NCI-H1436 (cell line): ENCODE data around the gene TANGO2.

Source experiments
- DNase-seq: peaks from one replicate; lab custom pipeline; 2025; lab: John Stamatoyannopoulos, UW

The TANGO2 gene

DNA sequence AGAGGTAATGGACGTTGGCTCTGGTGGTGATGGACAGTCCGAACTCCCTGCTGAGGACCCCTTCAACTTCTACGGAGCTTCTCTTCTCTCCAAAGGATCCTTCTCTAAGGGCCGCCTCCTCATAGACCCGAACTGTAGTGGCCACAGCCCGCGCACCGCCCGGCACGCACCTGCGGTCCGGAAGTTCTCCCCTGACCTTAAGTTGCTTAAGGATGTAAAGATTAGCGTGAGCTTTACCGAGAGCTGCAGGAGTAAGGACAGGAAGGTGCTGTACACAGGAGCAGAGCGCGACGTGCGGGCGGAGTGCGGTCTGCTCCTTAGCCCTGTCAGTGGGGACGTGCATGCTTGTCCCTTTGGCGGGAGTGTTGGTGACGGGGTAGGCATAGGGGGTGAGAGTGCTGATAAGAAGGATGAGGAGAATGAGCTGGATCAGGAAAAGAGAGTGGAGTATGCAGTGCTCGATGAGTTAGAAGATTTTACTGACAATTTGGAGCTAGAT is 65.2 kb downstream of the TANGO2 start:
- no peak for DNase-seq

DNA sequence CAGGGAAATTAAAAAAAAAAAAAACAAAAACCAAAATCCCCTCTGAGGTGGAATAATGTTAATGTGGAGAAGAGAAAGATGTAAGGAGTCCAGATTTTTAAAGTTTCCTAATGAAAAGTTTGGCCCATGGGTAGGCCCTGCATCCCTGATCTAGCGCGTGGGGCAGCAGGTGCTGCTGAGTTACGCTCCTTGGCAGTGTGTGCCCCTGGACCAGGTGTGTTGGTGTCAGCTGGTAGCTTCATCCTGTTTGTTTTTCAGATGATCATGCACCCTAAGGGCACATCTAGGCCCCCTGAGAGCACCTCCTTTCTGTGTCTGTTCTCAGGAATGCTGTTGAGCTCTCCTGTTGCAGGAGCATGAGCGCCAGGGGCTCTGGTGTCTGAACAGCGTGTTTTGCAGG is 65.9 kb downstream of the TANGO2 start:
- DNase-seq, result no peak

DNA sequence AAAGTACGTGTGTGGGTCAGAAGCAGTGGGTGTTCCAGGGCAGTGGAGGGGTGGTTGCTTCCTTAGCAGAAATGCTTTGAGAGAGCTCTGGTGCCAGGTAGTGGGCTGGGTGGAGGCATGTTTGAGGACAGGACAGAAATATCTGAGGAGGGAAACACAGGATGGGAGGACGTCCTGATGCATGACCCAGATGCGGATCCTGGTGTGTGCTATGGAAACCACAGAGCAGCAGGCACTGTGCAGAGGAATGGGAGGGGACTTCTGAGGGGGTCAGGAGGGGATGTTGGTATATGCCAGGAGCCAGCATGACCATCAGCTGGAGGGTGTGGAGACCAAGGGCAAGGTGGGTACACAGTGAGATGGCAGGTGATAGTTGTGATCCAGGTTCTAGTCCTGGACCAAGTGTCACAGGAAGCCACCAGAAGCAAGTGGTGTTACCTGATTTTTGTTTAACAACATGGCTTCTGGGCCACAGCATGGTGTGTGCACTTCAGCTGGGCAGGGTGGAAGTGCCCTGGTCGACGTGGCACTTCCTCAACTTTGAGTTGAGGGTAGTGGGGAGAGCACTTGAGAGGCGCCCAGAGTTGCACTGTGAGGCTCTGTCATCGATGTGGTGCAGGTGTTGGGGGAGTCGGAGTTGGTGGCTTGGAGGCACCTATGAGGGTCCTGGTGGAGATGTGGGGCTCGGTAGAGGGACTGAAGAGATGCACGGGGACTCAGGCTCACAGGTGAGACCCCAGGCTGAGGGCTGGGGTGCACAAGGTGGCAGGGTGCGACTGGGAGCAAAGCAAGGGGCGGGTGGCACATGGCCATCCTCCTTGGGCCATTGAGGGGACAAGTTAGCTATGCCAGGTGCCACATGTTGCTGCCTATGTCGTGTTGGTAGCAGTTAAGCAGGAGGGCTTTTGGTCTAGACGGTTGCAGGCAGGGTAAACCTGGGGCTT is 66.7 kb downstream of the TANGO2 start:
- DNase-seq, result no peak

DNA sequence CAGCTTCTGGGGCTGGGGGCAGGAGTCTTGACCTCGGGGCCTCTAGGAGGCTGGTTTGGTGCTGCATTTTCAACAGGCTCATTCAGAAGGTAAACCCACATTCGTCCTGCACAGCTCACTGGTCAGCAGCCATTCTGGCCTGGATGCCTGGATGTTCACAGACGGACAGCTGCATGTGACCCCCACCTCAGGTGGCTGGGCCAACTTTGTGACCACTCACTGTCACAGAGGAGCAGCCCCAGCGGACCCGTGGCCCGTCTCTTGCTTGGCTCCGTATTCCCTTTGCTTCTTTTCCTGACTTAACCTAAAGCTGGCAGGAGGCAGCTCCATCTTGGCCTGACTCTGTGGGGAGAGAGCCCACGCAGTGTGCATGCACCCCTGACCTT is 67.3 kb downstream of the TANGO2 start:
- DNase-seq, result no peak

DNA sequence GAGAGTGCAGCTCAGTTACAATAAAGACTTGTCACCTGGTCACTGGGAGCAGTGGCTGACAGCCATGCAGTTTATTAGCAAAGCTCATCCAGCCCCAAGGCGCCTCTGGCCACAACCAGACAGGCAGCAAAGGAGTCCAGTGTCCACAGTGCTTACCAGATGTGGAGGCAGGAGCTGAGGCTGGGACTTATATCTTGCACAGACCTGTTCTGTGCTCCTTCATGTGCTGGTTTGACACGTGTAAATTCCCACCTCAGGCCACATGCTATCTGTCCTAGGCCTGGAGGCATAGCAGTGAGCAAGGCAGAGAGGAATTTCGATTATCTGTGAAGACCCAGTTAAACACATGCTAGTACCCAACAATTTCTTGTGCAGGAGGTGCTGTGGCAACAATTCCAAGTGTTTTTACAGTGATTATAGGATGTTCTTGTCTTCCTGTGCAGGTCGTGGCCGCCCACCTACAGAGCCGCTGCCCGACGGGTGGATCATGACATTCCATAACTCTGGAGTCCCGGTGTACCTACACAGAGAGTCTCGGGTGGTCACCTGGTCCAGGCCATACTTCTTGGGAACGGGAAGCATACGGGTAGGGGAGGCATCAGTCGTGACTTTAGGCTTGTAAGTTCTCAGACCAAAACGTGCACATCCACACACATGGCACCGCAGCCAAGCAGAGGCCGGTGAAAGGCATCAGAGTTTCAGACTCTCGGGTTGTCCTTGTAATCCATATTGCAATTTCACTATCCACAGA is 68.5 kb downstream of the TANGO2 start:
- no peak for DNase-seq

DNA sequence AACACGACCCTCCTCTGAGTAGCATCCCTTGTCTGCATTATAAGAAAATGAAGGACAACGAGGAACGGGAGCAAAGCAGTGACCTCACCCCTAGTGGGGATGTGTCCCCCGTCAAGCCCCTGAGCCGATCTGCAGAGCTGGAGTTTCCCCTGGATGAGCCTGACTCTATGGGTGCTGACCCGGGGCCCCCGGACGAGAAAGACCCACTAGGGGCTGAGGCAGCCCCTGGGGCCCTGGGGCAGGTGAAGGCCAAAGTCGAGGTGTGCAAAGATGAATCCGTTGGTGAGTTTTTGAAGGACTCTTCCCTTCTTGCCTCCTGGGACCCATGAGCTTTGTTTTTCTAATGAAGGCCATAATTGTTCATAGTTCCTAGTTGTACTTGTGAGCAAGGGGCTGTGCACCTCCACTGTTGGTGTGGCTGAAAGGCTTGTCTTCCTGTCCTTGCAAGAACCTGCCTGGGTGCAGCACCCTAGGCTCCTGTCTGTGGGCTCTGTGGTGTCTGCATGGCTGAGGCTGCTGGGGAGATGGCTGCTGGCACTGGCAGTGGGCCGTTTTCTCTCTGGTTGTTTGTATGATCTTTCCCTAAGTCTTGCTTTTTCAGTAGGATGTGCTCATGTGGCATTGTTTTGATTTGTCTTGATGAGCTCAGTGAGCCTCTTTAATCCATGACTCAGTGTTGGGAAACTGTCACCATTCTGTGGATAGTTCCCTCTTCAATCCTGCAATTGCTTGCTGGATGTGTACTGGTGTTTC is 69.2 kb downstream of the TANGO2 start:
- no peak for DNase-seq

DNA sequence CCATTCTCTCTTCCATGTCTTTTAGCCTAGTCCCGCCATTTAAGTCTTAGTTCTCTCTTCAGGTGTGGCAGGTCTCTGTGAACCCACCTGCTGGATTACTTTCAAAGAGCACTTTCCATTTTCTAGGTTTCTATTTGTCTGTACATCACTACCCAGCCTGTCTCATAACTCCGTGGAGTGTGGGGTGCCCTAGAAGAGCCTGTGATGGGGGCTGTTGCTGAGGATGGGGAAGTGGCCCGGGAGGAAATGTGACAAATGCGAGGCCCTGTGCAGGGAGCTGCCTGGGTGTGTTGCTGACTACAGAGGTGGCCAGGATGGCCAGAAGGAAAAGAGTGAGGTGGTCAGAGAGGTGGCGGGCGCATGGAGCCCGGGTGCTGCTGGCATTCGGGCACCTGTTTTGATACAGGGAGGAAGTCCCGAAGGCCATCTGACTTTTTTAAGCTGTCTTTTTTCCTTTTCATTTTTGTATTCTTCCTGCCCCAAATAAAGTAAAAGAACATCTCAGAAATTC is 69.9 kb downstream of the TANGO2 start:
- no peak for DNase-seq

DNA sequence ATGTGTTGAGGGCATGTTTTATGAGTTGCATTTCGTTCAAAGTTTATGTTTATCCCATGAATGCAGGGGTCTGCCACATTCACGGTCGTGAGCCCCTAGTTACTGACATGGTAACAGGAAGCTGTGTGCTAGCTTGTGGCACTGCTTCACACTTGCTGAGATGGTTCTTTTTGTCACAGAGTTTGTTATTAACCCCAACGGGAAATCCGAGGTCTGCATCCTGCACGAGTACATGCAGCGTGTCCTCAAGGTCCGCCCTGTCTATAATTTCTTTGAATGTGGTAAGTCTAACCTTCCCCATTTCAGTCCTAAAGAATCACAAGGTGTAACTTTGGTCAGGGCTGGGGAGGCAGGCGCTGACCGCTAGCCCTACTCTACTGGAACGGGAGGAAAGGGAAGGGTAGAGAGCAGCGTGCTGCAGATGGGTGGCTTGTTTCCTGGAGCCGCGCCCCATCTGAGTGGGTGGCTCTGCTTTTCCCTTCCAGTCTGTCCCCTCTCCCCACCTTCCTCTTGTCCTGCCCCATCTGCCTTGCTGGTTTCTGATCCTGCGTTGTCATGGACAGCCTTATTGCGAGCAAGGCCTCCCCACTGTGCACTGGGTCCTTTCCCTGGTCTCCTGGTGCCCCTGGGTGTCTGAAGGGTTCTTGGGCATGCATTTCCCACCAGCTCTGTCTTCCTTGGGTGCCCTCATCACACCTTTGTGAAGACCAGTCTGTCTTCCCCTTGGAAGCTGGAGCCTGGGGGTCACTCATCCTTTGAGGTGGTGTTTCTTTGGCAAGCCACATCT is 71.0 kb downstream of the TANGO2 start:
- no peak for DNase-seq

DNA sequence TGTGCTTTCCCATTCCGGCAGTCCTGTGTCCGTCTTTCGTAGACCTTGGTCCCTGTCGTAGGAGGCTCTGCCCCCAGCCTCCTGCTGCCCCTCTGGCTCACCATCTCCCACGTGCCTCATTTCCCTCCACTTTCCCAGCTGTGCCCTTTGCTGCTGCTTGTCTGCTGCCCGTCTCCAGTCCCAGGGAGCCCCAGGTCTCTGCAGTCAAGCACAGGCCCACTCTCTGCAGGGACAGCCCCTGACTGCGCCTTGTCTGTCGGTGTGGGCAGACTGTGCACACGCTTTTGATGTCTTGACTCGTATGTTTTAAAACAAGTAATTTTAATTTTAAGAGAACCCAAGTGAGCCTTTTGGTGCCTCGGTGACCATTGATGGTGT is 71.6 kb downstream of the TANGO2 start:
- DNase-seq, result no peak

DNA sequence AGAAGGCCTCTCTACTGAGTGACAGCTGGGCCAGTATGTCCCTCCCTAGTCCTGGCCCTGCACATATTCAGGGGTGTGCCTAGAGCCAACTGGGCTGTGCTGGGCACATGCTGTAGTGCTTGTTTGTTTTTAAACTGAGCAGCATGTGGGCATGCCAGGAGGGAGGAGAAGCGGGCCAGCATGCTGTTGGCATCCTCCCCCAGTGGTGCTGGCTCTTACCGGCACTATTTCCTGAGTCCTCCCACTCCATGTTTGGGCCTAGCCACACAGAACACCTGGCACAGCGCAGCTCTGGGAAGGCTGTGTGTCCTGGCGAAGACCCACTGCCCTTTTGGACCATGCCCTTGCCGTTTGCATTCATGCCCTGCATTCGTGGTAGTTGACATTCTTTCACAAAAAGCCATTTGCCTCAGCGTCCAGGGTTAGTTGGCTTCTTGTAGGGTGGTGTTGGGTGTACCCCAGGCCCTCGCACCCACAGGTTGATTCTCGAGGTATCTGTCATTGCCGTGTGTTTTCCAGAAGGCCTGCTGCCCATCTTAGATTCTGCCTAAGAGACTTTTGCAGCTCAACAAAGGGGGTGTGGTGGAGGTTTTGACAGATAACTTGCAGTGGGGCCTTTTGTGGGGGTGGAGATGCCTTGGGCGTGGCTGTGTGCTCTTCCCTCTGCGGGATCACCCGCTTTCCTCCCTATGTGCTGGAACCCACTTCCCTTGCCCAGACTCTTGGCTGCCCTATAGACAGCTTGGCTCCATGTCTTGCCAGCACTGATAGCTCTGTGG is 72.7 kb downstream of the TANGO2 start:
- DNase-seq, result no peak

DNA sequence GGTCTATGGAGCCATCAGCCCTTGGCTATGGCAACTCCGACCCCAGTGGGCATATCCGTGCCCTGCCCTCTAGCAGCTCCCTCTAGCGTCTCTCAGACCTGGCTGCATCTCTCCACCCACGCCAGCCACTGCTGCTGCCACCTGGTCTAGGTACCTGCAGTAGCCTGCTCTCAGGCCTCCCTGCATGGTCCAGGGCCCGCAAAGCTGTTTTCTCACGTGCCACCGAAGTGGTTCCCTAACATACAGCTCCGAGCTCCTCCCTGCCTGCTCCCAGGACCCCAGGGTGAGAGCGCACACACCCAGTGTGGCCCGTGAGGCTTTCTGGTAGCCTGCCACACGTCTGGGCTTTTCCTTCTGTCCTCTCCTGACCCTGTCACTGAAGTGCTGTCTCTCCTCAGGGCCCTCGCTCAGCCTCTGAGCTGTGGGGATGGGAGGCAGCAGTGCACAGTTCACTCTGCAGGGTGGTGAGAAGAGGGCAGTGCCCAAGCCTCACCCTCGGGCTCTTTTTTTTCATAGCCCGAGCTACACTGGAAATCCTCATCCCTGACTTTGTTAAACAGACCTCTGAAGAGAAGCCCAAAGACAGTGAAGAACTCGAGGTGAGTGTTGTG is 73.4 kb downstream of the TANGO2 start:
- no peak for DNase-seq

DNA sequence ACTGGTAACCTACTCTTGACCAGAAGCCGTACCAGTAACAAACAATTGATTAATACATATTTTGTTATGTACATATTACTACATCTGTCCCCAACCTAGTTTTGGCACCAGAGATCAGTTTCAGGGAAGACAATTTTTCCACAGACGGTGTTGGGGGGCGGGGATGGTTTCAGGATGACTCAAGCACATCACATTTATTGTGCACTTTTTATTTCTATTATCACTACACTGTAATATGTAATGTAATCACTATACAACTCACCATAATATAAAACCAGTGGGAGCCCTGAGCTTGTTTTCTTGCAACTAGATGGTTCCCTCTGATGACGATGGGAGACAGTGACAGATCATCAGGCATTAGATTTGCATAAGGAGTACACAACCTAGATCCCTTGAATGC is 74.6 kb downstream of the TANGO2 start:
- DNase-seq, result no peak

DNA sequence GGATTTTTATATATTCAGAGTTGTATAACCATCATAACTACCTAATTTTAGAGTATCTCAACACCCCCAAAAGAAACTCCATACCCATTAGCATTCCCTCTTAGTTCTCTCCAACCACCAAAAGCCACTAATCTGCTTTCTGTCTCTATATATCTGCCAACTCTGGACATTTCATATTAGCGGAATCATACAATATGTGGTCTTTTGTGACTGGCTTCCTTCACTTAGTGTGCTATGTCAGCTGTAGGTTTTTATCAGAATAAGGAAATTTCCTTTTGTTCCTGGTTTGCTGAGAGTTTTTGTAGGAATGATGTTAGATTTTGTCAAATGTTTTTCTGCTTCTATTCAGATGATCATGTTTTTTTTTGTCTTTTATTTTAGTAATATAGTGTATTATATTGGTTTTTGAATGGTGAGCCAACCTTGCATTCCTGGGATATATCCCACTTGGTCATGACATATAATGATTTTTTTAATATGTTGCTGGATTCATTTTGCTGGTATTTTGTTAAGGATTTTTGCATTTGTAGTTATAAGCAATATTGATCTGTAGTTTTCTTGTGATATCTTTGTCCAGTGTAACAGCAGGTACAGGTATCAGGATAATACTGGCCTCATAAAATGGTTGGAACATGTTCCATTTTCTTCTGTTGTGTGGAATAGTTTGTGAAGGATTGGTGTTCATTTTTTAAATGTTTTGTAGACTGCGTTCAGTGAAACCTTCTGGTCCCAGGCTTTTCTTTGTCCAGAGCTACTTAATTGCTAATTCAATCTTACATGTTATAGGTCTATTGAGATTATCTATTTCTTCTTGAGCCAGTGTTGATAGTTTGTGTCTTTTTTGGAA is 75.9 kb downstream of the TANGO2 start:
- DNase-seq, result no peak

DNA sequence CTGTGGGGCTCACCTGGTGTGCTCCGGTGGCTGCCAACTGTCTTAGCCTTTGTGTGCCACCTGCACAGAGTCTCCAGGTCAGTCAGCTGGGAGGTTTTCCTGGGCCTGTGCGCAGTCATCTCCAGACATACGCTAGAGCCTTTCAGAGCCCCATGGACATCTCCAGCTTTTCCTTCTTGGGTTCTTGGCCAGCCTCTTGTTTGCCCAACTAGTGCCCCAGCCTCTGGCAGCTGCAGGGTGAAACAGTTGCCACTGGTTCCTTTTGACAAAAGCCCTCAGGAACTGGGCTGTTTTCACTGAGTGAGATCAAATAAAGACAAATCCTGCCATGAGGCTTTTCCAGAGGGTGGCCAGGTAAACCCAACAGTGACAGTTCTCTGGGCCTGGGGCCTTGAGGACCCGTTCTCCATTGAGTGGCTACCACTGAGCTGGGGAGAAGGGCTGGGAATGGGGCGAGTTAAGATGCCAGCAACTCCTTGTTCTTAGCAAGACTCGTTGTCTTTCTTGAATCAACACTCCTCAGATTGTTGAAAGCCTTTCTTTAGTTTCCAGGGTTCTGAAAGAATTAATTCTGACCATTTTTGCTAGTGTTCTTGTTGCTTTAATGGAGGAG is 78.3 kb downstream of the TANGO2 start:
- DNase-seq, result no peak

DNA sequence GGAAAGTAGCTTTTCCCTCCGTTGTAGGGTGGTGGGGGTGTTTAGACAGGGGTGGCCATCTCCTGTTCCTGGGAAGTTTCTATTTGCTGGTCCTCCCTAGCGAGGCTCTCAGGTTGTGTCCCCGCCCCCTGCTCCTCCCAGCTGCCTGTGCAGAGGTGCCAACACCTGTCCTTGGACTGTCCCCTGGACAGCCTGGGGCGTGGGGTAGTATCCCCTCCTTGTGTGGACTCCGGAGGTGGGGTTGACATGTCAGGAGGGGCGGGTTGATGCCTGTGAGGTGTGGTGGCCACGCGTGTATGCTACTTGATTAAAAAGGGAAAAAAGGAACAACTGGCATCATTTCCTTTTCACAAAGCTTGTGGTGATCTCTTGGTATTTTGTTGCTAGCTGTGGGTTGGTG is 80.7 kb downstream of the TANGO2 start:
- no peak for DNase-seq

DNA sequence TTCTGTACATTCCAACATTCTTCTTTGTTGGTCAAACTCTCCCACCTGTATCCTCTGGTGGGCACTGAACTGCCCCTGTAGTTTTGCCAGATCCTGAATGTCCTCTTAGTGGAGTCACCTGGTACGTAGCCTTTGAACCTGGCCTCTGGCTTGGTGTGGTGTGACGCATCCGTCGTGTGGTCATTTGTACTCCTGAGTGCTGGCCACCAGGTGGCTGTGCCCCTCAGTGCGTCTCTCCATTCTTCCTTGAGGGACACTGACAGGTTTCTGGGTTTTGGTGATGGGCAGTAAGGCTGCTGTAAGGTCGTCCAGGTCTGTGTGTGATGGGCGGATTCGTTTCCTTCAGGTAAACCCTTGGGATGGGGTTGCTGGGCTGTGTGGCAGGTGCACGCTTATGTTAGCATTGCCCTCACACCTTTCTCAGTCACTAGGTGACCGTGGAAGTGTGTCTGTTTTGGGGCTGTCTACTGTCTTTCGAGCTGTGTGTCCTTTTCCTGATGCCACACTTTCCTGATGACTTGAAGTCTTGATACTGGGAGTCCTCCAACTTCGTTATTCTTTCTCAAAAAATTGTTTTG is 81.4 kb downstream of the TANGO2 start:
- DNase-seq, result no peak

DNA sequence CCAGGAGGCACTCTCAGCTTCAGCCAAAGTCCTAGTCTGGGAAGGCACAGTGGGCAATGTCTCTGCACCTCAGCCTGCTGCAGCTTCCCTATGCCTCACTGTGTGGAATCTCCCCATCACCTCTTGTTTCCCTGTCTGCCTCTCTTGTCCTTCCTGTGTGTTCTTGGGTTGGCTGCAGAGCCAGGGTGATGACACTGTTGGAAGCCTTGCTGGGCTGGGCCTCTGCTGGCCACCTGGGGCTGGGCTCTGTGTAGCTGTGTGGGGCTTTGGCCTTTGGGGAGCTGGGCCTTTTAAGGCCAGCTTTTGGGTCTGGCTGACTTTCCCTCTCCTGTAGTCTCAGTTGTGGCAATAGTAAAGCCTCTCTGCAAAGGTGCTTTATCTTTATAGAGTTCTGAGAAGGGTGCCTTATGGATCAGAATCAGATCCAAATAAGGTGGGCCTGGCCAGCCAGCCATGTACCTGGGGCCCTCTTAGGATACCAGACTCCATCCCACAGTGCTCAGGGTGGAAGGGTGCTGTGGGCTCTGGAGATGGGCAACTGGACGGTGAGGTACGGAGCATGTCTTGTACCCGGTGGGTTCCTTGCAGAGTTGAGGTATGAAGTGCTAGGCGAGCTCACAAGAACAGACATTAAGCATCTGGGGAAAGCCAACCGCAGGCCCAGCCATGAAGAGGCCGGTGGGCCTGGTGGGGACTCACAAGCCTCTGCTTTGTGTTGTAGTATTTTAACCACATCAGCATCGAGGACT is 84.7 kb downstream of the TANGO2 start:
- DNase-seq, result no peak
